HG03025 (cell line): ENCODE results near the gene CCDC152.
"Not testable (repeated sequence)": the region's sequence is repeated elsewhere in the genome, so short reads cannot be mapped to it uniquely, and the experiment has no call there.

Experiments used
- ATAC-seq: cut with Tn5 transposase; IDR thresholded peaks from one replicate; pipeline ENCODE4 v1.9.1; 2021; ENCODE audit warnings: mild to moderate bottlenecking, moderate library complexity; ENCODE audit not compliant: unreplicated experiment, low FRiP score

The CCDC152 gene

DNA sequence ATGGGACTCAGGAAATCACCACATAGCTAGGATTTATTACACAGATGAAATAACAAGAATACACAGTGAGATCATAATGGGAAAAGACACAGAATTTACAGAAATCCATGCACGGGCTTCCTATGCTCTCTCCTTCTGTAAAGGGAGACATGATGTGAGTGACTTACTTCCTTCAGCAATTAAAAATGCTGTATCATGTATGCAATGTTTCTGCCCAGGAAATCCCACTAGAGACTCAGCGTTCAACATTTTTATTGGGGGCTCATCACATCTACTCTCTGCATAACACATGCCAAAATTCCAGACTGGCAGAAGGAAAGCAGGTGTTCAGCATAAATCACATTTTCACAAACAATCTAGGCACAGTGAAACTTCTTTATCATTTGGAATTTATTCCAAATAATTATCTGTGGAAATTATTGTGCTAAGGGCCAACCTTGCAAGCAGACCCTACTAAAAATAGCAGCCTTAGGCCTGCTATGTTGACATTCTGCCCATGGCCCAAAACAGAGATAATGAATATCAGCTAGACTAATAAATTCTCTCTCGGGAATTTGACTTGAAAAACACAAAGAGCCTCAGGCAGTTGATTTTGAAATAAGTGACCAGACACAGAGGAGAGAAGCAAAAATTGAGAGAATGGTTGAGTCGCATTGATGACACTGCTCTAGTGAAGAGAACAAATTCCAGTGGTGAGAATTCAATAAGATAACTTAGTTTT is 86.5 kb downstream of the CCDC152 start:
- ATAC-seq = no peak

DNA sequence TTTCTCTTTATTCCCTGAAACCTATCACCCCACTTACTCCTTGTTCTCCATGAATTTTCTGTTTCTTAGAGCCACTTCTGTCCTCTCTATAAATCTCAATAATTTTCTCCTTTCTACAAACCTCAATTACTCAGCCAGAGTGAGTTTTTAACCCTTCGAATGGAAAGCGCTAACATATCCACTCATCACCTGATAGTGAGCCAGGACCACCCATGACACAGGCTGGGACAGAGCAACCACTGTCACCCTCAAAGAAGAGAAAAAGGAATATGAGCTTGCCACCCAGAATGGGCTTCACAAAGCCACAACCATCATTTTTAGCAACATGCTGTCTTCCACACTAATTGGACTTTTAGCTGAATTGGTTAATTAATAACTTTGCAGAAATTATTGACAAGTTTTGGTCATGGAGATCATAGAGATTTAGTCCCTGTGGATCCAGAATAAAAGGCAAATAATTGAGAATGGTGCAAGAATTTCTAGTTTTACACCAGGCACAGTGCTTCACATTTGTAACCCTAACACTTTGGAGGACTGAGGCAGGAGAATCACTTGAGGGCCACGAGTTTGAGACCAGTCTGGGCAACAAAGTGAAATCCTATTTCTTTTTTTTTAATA is 87.2 kb downstream of the CCDC152 start:
- ATAC-seq = no peak

DNA sequence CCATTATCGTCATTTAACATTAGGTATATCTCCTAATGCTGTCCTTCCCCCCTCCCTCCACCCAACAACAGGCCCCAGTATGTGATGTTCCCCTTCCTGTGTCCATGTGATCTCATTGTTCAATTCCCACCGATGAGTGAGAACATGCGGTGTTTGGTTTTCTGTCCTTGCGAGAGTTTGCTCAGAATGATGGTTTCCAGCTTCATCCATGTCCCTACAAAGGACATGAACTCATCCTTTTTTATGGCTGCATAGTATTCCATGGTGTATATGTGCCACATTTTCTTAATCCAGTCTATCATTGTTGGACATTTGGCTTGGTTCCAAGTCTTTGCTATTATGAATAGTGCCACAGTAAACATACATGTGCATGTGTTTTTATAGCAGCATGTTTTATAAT is 87.8 kb downstream of the CCDC152 start:
- ATAC-seq = not testable (repeated sequence)

DNA sequence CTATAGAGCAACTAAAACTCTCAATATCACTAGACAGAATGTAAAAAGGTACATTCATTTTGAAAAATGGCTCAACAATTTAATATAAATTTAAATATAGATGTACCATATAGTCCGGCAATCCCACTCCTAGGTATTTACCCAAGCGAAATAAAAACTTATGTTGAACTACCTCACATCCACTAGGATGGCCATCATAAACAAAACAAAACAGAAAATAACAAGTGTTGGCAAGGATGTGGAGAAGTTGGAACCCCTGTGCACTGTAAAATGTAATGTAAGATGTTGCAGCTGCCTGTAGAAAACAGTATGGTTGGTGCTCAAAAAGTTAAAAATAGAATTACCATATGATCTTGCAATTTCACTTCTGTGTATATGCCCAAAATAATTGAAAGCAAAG is 91.9 kb downstream of the CCDC152 start:
- no peak for ATAC-seq

DNA sequence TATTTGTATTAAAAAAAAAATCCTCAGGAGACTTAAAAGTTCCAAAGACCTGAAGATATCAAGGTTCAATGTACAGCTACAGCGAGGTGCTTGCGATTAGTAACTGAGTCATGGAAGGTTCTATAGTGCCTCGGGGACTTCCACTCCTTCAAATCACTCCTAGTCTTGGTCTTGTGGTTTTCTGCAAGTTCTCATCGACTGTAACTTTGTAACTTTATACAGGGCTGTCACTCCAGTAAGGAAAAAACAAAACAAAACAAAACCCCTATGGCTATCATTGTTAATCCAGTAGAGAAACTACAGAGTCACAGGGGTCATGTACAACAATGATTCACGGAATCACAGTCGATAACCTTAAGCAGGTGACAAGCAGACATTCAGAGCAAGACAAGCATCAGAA is 94.9 kb downstream of the CCDC152 start:
- ATAC-seq = no peak
